ENCODE data around the gene LITAF.
"Not testable (repeated sequence)": the region's sequence is repeated elsewhere in the genome, so short reads cannot be mapped to it uniquely, and the experiment has no call there.

LITAF gene

DNA sequence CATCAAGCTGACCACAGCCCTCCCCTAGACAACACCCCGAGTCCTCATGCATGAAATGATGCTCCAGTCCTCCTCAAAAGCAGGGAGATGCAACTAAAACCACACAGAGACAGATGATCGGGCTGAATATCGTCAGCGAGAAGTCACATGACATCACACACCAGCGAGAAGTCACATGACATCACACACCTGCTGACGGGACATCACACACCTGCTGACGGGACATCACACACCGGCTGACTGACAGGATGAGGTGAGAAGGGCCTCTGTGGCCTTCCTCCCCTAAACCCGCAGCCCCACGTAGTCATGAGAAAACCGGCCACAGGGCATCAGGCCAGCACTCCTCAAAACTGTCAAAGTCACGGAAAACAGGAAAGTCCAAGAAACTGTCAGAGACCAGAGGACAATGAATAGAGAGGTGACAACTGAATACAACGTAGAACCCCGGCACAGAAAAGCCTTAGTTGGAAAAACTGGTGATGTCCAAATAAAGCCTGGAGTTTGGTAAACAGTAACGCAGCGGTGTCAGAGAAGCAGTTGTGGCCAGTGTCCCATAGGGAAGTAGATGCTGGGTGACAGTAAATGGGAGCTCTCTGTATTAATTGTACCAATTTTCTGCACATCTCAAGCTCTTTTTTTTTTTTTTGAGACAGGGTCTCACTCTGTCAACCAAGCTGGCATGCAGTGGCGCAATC lies 14.3 kb downstream of the LITAF start:
- DNase-seq: no peak

GRCh38 chr16:11571549-11571948 lies 15.2 kb downstream of the LITAF start:
- DNase-seq: no peak

DNA sequence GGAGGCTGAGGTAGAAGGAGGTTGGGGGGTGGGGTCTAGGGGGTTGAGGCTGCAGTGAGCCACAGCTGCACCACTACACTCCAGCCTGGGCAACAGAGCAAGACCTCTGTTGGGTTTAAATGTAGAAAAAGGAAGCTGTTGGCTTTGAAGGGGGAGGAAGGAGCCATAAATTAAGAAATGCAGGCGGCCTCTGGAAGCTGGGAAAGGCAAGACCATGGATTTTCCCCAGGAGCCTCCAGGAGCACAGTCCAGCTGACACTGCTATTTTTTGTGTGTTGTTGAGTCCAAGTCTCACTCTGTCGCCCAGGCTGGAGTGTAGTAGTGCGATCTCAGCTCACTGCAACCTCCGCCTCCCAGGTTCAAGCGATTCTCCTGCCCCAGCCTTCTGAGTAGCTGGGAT lies 15.9 kb downstream of the LITAF start:
- DNase-seq: no peak

DNA sequence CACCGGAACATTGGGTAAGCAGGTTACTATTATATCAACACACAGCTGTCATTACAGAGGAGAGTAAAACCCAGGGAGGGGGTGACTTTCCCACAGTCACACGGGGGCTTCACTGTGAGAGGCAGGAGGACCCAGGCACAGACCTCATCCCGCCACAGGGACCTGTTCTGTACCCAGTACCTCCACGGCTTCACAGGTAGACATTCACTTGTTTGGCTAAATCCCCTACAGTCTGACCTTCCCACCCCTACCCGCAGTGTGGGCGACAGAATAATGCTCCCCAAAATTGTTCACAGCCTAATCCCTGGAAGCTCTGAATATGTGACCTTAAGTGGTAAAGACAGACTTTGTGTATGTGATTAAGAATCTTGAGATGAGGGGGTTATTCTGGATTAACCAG lies 16.5 kb downstream of the LITAF start:
- no peak for DNase-seq

DNA sequence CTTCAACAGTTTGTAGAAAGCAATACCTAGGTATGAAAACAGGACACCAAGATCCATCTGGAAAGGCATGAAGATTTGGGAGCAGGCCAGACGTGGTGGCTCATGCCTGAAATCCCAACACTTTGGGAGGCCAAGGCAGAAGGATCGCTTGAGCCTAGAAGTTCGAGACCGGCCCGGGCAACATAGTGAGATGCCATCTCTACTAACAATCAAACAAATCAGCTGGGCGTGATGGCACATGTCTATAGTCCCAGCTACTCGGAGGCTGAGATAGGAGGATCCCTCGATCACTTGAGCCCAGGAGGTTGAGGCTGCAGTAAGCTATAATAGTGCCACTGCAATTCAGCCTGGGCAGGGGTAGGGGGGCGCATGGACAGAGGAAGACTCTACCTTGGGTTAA lies 20.3 kb downstream of the LITAF start:
- no peak for DNase-seq

DNA sequence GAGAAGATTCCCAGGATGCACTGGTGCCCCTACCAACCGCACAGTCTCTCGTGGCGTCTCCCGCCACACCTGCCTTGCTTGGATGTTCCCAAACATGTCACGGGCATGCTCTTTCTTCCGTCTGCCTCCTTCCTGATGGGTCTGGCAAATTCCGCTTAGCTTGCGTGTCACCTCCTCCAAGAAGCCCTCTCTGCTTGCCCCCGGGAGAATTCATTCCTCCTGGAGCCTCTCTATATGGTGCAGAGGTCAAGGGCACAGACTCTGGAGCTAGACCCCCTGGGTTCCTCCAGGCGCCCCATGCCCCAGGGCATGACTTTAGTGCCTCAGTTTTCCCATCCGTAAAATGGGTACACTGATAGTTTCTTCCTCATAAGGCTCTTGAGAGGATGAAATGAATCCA lies 21.1 kb downstream of the LITAF start:
- DNase-seq: no peak

- no peak for DNase-seq
Observed at GRCh38 chr16:11564046-11564926, 22.4 kb downstream of the LITAF start.

GRCh38 chr16:11563493-11564040 lies 23.2 kb downstream of the LITAF start:
- DNase-seq: no peak

GRCh38 chr16:11562941-11563340 lies 23.8 kb downstream of the LITAF start:
- no peak for DNase-seq

- DNase-seq: no peak
Observed at GRCh38 chr16:11562411-11562810, 24.3 kb downstream of the LITAF start.

- DNase-seq: no peak
Observed at GRCh38 chr16:11561856-11562255, 24.9 kb downstream of the LITAF start.

DNA sequence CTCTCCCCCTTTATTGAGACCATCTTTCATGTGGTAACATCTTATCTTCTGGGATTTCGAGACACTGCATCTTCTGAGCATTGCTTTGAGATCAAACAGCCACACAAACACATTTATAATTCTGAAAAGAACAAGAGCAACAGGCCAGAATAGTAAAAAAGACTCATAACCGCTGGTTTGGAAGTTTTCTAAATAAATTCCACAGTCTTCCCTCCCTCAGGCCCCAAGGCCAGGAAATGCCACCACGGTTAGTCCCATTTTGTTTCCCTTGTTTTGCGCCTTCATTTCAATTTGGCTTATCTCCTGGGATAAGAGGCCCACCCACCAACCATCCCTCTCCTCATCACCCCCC lies 25.3 kb downstream of the LITAF start:
- no peak for DNase-seq

DNA sequence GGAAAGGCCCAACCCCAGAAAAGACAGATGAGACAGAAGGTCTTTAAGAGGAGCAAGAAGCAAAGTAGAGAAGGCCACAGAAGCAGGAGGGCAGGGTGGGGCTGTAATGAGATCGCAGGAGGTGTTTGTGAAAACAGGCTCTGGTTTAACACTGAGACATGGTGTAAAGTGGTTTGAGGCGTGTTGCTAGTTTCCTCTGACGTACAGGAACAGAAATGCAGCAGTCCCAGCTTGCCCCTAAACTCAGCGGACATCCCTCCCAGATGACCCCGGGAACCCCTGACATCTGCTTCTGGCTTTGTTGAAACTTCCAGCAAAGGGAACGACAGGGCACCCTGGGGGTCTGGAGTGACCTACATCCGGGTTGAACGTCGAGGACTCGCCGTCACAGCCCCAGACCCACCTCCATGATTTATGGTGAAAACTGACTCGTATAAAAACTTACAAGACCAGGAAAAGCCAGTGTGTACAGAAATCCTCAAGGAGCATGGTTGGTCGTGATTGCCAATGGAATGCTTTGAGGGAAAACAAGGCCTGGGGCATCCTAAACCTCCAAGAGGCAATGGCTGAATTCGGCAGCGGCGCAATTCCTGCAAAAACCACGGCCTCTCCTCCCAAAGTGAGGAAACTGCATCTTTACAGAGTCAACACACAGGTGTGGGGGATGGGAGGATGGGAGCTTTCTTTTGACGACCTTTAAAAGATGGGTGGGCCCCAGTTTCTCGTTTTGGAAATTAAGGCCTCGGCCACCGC lies 25.8 kb downstream of the LITAF start:
- DNase-seq: no peak

- not testable (repeated sequence) for DNase-seq
Observed at GRCh38 chr16:11558308-11558823, 28.4 kb downstream of the LITAF start.

GRCh38 chr16:11557801-11558200 lies 28.9 kb downstream of the LITAF start:
- no peak for DNase-seq

DNA sequence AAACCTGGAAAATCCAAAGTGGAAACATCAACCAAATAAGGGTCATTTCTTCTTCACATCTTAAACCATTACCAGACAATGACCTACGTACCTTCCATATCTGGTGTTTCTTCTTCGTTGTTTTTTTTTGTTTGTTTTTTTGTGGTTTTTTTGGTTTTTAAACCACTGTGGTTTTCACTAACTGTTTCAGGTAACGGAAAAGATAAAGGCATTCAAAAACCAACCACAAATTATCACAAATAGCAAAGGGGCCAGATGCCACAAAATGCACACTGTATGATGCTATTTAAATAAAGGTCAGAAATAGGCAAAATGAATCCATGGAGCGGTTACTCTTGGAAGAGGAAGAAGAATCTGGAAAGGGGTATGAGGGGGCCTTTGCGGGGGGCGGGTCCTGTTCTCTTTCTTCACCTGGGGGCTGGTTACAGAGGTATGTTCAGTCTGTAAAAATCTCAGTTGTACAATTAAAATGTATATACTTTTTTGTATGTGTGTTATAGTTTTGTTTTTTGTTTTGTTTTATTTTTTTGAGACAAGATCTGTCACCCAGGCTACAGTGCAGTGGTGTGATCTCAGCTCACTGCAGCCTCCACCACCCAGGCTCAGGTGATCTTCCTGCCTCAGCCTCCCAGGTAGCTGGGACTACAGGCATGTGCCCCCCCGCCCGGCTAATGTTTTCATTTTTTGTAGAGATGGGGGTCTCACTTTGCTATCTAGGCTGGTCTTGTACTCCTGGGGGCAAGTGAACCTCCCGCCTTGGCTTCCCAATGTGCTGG lies 29.6 kb downstream of the LITAF start:
- DNase-seq: no peak

GRCh38 chr16:11556214-11556819 lies 30.4 kb downstream of the LITAF start:
- no peak for DNase-seq

DNA sequence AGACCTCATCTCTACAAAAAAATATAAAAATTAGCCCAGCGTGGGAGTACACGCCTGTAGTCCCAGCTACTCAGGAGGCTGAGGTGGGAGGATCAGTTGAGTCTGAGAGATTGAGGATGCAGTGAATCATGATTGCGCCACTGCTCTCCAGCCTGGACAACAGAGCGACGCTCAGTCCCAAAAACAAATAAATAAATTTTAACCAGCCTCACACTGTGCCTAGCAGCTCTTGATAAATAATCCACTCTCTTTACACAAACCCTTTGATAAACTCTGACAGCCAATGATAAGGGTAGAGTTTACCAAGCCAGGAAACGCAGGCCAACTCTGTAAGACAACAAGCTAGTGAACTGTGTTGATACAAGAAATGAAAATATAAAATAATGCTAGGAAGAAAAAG lies 32.7 kb downstream of the LITAF start:
- DNase-seq: no peak

DNA sequence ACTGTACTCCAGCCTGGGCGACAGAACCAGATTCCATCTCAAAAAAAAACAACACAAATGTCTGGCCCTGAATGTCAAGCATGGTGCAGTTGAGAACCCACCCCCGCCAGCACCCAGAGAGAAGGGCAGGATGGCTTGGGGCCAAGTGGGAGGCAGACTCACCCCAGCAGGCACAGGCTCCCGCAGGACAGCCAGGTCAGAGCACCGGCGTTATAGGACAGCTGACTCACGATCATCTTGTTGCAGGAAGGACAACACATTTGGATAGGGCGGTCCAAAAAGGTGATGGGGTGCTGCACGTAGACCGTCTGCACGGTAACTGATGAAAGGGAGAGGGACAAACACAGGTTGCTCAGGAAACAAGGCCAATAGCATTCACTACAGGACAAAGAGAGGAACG lies 33.3 kb downstream of the LITAF start:
- DNase-seq: no peak

DNA sequence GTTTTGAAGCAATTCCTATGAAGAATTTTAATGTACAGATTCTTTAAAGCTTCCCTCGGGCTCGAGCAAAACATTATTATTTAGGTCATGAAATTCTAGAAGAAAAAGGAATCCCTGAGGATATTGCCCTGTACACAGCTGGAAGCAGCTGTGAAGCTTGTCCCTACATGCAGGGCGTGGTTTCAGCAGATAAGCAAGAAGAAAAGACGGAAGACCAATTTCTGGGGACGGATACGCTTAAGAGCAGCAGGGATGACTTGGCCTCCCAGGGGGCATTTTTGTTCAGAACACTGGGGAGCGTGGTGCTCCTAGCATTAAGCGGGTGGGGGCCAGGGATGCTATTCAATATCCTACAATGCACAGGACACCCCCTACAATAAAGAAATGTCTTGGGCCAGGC lies 34.3 kb downstream of the LITAF start:
- no peak for DNase-seq

GRCh38 chr16:11551842-11552241 lies 34.9 kb downstream of the LITAF start:
- no peak for DNase-seq
